OCI-LY1 (cell line): ENCODE measurements around the gene COL5A2.

Source experiments
- H2AFZ ChIP-seq: fragments of 200-600 bp; sonication (generic), shearing (Covaris generic); 2 replicates; pipeline ENCODE4 v1.6.0; 2014; ENCODE audit warnings: antibody characterized with exemption, mild to moderate bottlenecking, low read length
- H3F3A ChIP-seq: fragments of 200-600 bp; sonication (generic), shearing (Covaris generic); 2 replicates; pipeline ENCODE4 v1.6.0; 2014; ENCODE audit warnings: mild to moderate bottlenecking, antibody characterized with exemption, low read length, moderate library complexity; ENCODE audit not compliant: insufficient read depth
- H3K27ac ChIP-seq: fragments of 200-600 bp; sonication (generic); 2 replicates; pipeline ENCODE4 v1.5.1; 2014; ENCODE audit warnings: low read length, mixed run types, mild to moderate bottlenecking, low read depth; ENCODE audit not compliant: poor library complexity, severe bottlenecking
- H3K27me3 ChIP-seq: fragments of 200-600 bp; sonication (generic); 2 replicates; pipeline ENCODE4 v1.6.0; 2014; ENCODE audit warnings: antibody characterized with exemption, mild to moderate bottlenecking, low read length, moderate library complexity; ENCODE audit not compliant: insufficient read depth
- H3K36me3 ChIP-seq: fragments of 200-600 bp; sonication (generic); 2 replicates; pipeline ENCODE4 v1.6.1; 2014; ENCODE audit warnings: mild to moderate bottlenecking, antibody characterized with exemption, low read length, moderate library complexity, mixed read lengths; ENCODE audit not compliant: insufficient read depth
- H3K4me1 ChIP-seq: fragments of 200-600 bp; sonication (generic); 2 replicates; pipeline ENCODE4 v1.5.1; 2014; ENCODE audit warnings: mild to moderate bottlenecking, low read length, moderate library complexity; ENCODE audit not compliant: insufficient read depth, severe bottlenecking
- H3K4me2 ChIP-seq: fragments of 200-600 bp; sonication (generic), shearing (Covaris generic); 2 replicates; pipeline ENCODE4 v1.6.1; 2014; ENCODE audit warnings: low read length
- H3K4me3 ChIP-seq: fragments of 200-600 bp; sonication (generic); 2 replicates; pipeline ENCODE4 v1.5.1; 2014; ENCODE audit warnings: low read length, low read depth, mild to moderate bottlenecking, mixed read lengths; ENCODE audit not compliant: poor library complexity, severe bottlenecking
- H3K79me2 ChIP-seq: fragments of 200-600 bp; shearing (Covaris generic); 2 replicates; pipeline ENCODE4 v1.6.1; 2016; ENCODE audit warnings: mixed run types, low read length, mixed read lengths; ENCODE audit not compliant: insufficient read depth
- H3K9ac ChIP-seq: fragments of 200-600 bp; sonication (generic), shearing (Covaris generic); 2 replicates; pipeline ENCODE4 v1.6.1; 2014; ENCODE audit warnings: mild to moderate bottlenecking, low read length, mixed read lengths
- H3K9me2 ChIP-seq: fragments of 200-600 bp; sonication (generic), shearing (Covaris generic); 2 replicates; pipeline ENCODE4 v1.6.1; 2014; ENCODE audit warnings: low read depth, mild to moderate bottlenecking, low read length, mixed read lengths
- H3K9me3 ChIP-seq: fragments of 200-600 bp; shearing (Covaris generic); 2 replicates; pipeline ENCODE4 v1.6.1; 2014; ENCODE audit warnings: low read length, mixed read lengths
- H4K20me1 ChIP-seq: fragments of 200-600 bp; sonication (generic), shearing (Covaris generic); 2 replicates; pipeline ENCODE4 v1.6.0; 2016; ENCODE audit warnings: mild to moderate bottlenecking, low read length; ENCODE audit not compliant: insufficient read depth
- CTCF ChIP-seq: fragments of 200-600 bp; sonication (generic), shearing (Covaris generic); IDR thresholded peaks from 2 replicates; pipeline ENCODE4 v1.5.1; 2017; ENCODE audit warnings: mild to moderate bottlenecking, antibody characterized with exemption, low read length, moderate library complexity, mixed read lengths
- EZH2 ChIP-seq: fragments of 200-600 bp; sonication (generic), shearing (Covaris generic); IDR thresholded peaks from 2 replicates; pipeline ENCODE4 v1.8.0; 2017; ENCODE audit warnings: borderline replicate concordance, mixed run types, mild to moderate bottlenecking, antibody characterized with exemption, low read length, moderate library complexity, mixed read lengths

COL5A2 gene

DNA sequence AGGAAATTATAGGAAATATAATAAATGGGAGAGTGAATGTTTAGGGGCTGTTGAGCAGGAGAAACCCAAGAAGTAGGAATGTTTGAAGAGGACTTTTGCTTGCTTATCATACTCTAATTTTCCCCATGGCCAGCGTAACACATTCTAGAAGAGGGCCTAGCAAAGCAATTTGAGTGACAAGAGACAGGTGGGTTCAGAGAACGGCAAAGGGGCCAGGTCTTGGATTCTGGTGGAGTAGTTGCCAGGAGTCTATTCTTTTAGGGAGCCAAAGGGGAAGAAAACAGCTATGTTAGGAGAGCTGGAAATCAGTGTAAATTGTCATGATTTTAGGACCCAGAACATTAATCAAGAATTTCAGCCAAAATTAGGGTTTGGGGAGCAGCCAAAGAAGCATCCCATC is 96.5 kb downstream of the COL5A2 start:
- Histone ChIP-seq H3K36me3 (no peaks in the 10 kb centered on the region), H3F3A (no peaks in the 10 kb centered on the region), H3K79me2 (no peaks in the 10 kb centered on the region), H3K27ac (no peak overlapping the region), H4K20me1 (no peaks in the 10 kb centered on the region), H3K4me3 (no peak overlapping the region), H2AFZ (no peak overlapping the region), H3K9ac (no peak overlapping the region), H3K27me3 (no peaks in the 10 kb centered on the region), H3K4me1 (no peaks in the 10 kb centered on the region), H3K4me2 (no peak overlapping the region), H3K9me2 (no peaks in the 10 kb centered on the region), H3K9me3 (no peaks in the 10 kb centered on the region)
- no peak for TF ChIP-seq EZH2
- TF ChIP-seq CTCF, result no peak

- Histone ChIP-seq H3K9me2 (no peaks in the 10 kb centered on the region), H3F3A (no peaks in the 10 kb centered on the region), H3K4me1 (no peaks in the 10 kb centered on the region), H3K79me2 (no peaks in the 10 kb centered on the region), H3K9ac (no peak overlapping the region), H3K9me3 (no peaks in the 10 kb centered on the region), H3K27ac (no peak overlapping the region), H3K36me3 (no peaks in the 10 kb centered on the region), H3K27me3 (no peaks in the 10 kb centered on the region), H4K20me1 (no peaks in the 10 kb centered on the region), H3K4me3 (no peak overlapping the region), H3K4me2 (no peak overlapping the region), H2AFZ (no peak overlapping the region)
- TF ChIP-seq EZH2, result no peak
Observed at GRCh38 chr2:189082376-189082975, 97.1 kb downstream of the COL5A2 start.

DNA sequence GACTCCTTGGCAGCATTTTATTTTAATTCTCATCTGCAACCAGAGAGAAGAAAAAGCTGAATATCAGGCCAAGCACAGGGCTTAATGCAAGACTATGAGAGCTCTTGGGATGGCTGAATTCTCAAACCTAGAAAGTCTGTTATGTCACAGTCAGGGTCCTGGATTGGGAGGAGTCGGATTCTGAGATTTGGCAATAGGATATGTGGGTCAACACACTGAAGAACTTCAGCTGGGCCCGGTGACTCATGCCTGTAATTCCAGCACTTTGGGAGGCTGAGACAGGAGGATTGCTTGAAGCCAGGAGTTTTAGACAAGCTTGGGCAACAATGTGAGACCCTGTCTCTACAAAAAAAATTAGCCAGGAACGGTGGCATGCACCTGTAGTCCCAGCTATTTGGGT is 103.0 kb downstream of the COL5A2 start:
- TF ChIP-seq EZH2 (no peak), CTCF (no peak)
- H3K36me3 ChIP-seq, result no peaks in the 10 kb centered on the region
- H3K27me3 ChIP-seq, result no peaks in the 10 kb centered on the region
- H3F3A ChIP-seq, result no peaks in the 10 kb centered on the region
- H2AFZ ChIP-seq, result no peak overlapping the region
- no peak overlapping the region for H3K4me2 ChIP-seq
- no peaks in the 10 kb centered on the region for H3K9me3 ChIP-seq
- H3K79me2 ChIP-seq, result no peaks in the 10 kb centered on the region
- H3K9ac ChIP-seq, result no peak overlapping the region
- H3K27ac ChIP-seq, result no peak overlapping the region
- no peaks in the 10 kb centered on the region for H3K4me1 ChIP-seq
- no peaks in the 10 kb centered on the region for H4K20me1 ChIP-seq
- H3K9me2 ChIP-seq, result no peaks in the 10 kb centered on the region
- H3K4me3 ChIP-seq, result no peak overlapping the region

DNA sequence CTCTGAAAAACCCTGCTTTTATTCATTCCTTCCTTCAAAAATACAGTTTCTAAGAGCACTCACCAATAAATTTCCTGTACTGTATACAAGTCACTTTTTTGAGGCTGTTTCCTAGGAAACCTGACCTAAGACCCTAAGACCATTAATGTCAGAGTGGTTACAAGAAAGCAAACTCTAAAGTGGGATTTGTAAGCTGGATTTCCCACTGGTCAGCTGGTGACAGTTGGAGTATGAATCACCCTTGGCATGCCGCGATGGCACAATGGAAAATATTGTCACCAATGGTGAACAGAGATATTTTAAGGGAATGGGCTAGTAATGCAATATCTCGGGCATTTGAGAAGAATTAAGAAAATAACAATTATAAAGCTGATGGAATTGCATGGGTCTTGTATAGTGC is 103.4 kb downstream of the COL5A2 start:
- Histone ChIP-seq H3K9me3 (no peaks in the 10 kb centered on the region), H3K27ac (no peak overlapping the region), H2AFZ (no peak overlapping the region), H3K4me3 (no peak overlapping the region), H3K79me2 (no peaks in the 10 kb centered on the region), H3K9ac (no peak overlapping the region), H3K4me1 (no peaks in the 10 kb centered on the region), H3K4me2 (no peak overlapping the region), H3K36me3 (no peaks in the 10 kb centered on the region), H4K20me1 (no peaks in the 10 kb centered on the region), H3K9me2 (no peaks in the 10 kb centered on the region), H3F3A (no peaks in the 10 kb centered on the region), H3K27me3 (no peaks in the 10 kb centered on the region)
- no peak for TF ChIP-seq CTCF
- TF ChIP-seq EZH2, result no peak
